Measurements from ENCODE around the gene ARHGEF11. TPM values are rescaled to one million over a fixed set of nuclear protein-coding genes. Genes with fewer than 3 reads are reported as not detected.

The ARHGEF11 gene
- total and polyA plus RNA-seq, 2 donors (not counting 1 experiment from before 2014, with no cell fraction given), result 1.0 to 4.6 TPM

GRCh38 chr1:156895927-156896326 is 149.6 kb downstream of the ARHGEF11 start:
- Mint-ChIP-seq H3K27me3 (peaks cover 72% of the 10 kb centered on the region), H3K27ac (no peak overlapping the region), H3K4me1 (peaks cover 11% of the 10 kb centered on the region), H3K9me3 (ENCODE audit: insufficient read depth) (no peaks in the 10 kb centered on the region), H3K4me3 (no peak overlapping the region)
- Histone ChIP-seq H3K27ac (ENCODE audit: low read length in 2 of 2) (no peak overlapping the region), H3K9me3 (ENCODE audit: control extremely low read depth in 1 of 3, control insufficient read depth in 2 of 3, insufficient read depth in 1 of 3, low read length in 2 of 3) (peaks cover 0 to 14% (median 0%) of the 10 kb centered on the region in 3 donors), H2AFZ (ENCODE audit: insufficient read depth, low read depth, low read length, poor library complexity, severe bottlenecking) (no peak overlapping the region), H3K4me3 (ENCODE audit: control extremely low read depth in 1 of 5, extremely low read depth in 1 of 5, insufficient read depth in 1 of 5, low read depth in 2 of 5, low read length in 4 of 5) (no peak overlapping the region), H4K20me1 (ENCODE audit: control insufficient read depth, insufficient read depth, low read length, poor library complexity, severe bottlenecking) (no peaks in the 10 kb centered on the region), H3K27me3 (replicated peaks in 1 of 4; ENCODE audit: control extremely low read depth in 1 of 4, control insufficient read depth in 3 of 4, insufficient read depth in 4 of 4, low read length in 3 of 4) (peaks cover 0 to 64% (median 23%) of the 10 kb centered on the region in 4 experiments), H3K9ac (ENCODE audit: low read length) (no peak overlapping the region), H3K4me2 (replicated peaks; ENCODE audit: low read depth, low read length, poor library complexity, severe bottlenecking) (no peak overlapping the region), H3K4me1 (ENCODE audit: control insufficient read depth in 2 of 2, insufficient read depth in 2 of 2, low read length in 2 of 2) (peaks cover 21 to 24% of the 10 kb centered on the region in 2 donors), H3K36me3 (replicated peaks in 1 of 2; ENCODE audit: control extremely low read depth in 1 of 2, control insufficient read depth in 1 of 2, extremely low read depth in 1 of 2, insufficient read depth in 2 of 2, low read length in 1 of 2) (no peaks in the 10 kb centered on the region), H3K79me2 (ENCODE audit: control insufficient read depth, insufficient read depth, low read length) (no peaks in the 10 kb centered on the region)
- 93% methylated on average over 6 of the region's 6 CpGs for WGBS (ENCODE audit: insufficient coverage)
- TF ChIP-seq EZH2 (IDR thresholded peaks at IDR 0.05; ENCODE audit: borderline replicate concordance, insufficient read depth, low read depth, low read length, poor library complexity, severe bottlenecking), result no peak
- TF ChIP-seq, protein P1, sequence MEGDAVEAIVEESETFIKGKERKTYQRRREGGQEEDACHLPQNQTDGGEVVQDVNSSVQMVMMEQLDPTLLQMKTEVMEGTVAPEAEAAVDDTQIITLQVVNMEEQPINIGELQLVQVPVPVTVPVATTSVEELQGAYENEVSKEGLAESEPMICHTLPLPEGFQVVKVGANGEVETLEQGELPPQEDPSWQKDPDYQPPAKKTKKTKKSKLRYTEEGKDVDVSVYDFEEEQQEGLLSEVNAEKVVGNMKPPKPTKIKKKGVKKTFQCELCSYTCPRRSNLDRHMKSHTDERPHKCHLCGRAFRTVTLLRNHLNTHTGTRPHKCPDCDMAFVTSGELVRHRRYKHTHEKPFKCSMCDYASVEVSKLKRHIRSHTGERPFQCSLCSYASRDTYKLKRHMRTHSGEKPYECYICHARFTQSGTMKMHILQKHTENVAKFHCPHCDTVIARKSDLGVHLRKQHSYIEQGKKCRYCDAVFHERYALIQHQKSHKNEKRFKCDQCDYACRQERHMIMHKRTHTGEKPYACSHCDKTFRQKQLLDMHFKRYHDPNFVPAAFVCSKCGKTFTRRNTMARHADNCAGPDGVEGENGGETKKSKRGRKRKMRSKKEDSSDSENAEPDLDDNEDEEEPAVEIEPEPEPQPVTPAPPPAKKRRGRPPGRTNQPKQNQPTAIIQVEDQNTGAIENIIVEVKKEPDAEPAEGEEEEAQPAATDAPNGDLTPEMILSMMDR (IDR thresholded peaks at IDR 0.05), result no peak
- POLR2A ChIA-PET, result no interaction called here
- CTCF ChIA-PET, result no interaction called here
- no peak for DNase-seq
- ATAC-seq (ENCODE audit: low read depth), result no peak
- intact Hi-C loops (cut with micrococcal nuclease), result no loop called here

DNA sequence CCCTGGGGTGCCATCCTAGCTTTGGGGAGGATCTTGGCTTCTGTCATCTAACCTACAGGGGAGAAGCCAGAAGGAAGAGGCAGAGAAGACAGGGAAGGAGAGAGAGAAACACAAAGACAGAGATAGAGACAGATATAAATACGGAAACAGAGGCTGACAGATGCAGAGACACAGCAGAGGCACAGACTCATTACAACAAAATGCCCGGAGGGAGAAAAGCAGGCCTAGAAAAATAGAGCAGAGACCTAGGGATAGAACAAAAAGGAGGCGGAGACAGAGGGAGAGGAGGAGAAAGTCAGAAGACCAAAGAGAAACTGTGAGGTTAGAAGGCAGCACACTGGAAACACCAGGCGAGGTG is 150.1 kb downstream of the ARHGEF11 start:
- H3K79me2 ChIP-seq (ENCODE audit: control insufficient read depth, insufficient read depth, low read length), result no peaks in the 10 kb centered on the region
- H3K9me3 ChIP-seq (ENCODE audit: control extremely low read depth in 1 of 3, control insufficient read depth in 2 of 3, insufficient read depth in 1 of 3, low read length in 2 of 3), result peaks cover 0 to 14% (median 0%) of the 10 kb centered on the region in 3 donors
- ATAC-seq (ENCODE audit: low read depth) (no peak), DNase-seq (no peak)
- intact Hi-C loops (cut with micrococcal nuclease), result no loop called here
- TF ChIP-seq EZH2 (IDR thresholded peaks at IDR 0.05; ENCODE audit: borderline replicate concordance, insufficient read depth, low read depth, low read length, poor library complexity, severe bottlenecking), result no peak
- TF ChIP-seq, protein P1 (IDR thresholded peaks at IDR 0.05), result no peak
- no peak overlapping the region for H3K4me3 ChIP-seq (ENCODE audit: control extremely low read depth in 1 of 5, extremely low read depth in 1 of 5, insufficient read depth in 1 of 5, low read depth in 2 of 5, low read length in 4 of 5)
- H3K27me3 ChIP-seq (replicated peaks in 1 of 4; ENCODE audit: control extremely low read depth in 1 of 4, control insufficient read depth in 3 of 4, insufficient read depth in 4 of 4, low read length in 3 of 4), result peaks cover 0 to 67% (median 24%) of the 10 kb centered on the region in 4 experiments
- H3K9me3 Mint-ChIP-seq (ENCODE audit: insufficient read depth), result no peaks in the 10 kb centered on the region
- peaks cover 71% of the 10 kb centered on the region for H3K27me3 Mint-ChIP-seq
- ChIA-PET CTCF (no interaction called here), POLR2A (no interaction called here)
- H3K4me3 Mint-ChIP-seq, result no peak overlapping the region
- H3K4me1 Mint-ChIP-seq, result peaks cover 11% of the 10 kb centered on the region
- H4K20me1 ChIP-seq (ENCODE audit: control insufficient read depth, insufficient read depth, low read length, poor library complexity, severe bottlenecking), result no peaks in the 10 kb centered on the region
- no peak overlapping the region for H3K4me2 ChIP-seq (replicated peaks; ENCODE audit: low read depth, low read length, poor library complexity, severe bottlenecking)
- 77% methylated on average over 3 of the region's 4 CpGs for WGBS (ENCODE audit: insufficient coverage)
- no peaks in the 10 kb centered on the region for H3K36me3 ChIP-seq (replicated peaks in 1 of 2; ENCODE audit: control extremely low read depth in 1 of 2, control insufficient read depth in 1 of 2, extremely low read depth in 1 of 2, insufficient read depth in 2 of 2, low read length in 1 of 2)
- no peak overlapping the region for H2AFZ ChIP-seq (ENCODE audit: insufficient read depth, low read depth, low read length, poor library complexity, severe bottlenecking)
- no peak overlapping the region for H3K27ac Mint-ChIP-seq
- peaks cover 21 to 24% of the 10 kb centered on the region in 2 donors for H3K4me1 ChIP-seq (ENCODE audit: control insufficient read depth in 2 of 2, insufficient read depth in 2 of 2, low read length in 2 of 2)
- no peak overlapping the region for H3K9ac ChIP-seq (ENCODE audit: low read length)
- no peak overlapping the region for H3K27ac ChIP-seq (ENCODE audit: low read length in 2 of 2)

Measured in B cell (primary cell).